Muscle of back (tissue), 13 donors: ENCODE data around the gene ZNF157. TPM values are rescaled to one million over a fixed set of nuclear protein-coding genes. Genes with fewer than 3 reads are reported as not detected.
"Not testable (repeated sequence)": the region's sequence is repeated elsewhere in the genome, so short reads cannot be mapped to it uniquely, and the experiment has no call there.

Experiments
- DNase-seq, 3 donors: peaks; one replicate each; pipeline versions ENCODE4 v3.0.0 to v3.0.0-alpha.2; 2013
- long read RNA-seq, 9 donors: transcript quantifications; one replicate each; lab custom pipeline, GENCODE V29; 2026
- polyA plus RNA-seq, 10 donors: library from polyadenylated mRNA; unstranded; fragments of 120-200 nt; gene quantifications; one replicate each; pipeline ENCODE4 v1.2.1, GENCODE V29; 2013; ENCODE audit not compliant: insufficient read length in 10 of 10

The ZNF157 gene
- under 1 TPM; 0.13 to 0.39 (median 0.26) TPM for polyA plus RNA-seq
- long read RNA-seq, donor 1 = 0 reads
- long read RNA-seq, donor 2 = 0 reads
- long read RNA-seq, donor 3 = 0 reads
- long read RNA-seq, donor 4 = 0 reads
- long read RNA-seq, donor 5 = 0 reads
- long read RNA-seq, donor 6 = 0 reads
- long read RNA-seq, donor 7 = 0 reads
- long read RNA-seq, donor 8 = 0 reads
- long read RNA-seq, donor 9 = 0 reads

GRCh38 chrX:47370278-47370677 lies at the start of gene ZNF157:
Gene ZNF157, plus strand, starts transcription at chrX:47370578. Its CDS starts 91 bp downstream, at chrX:47370669.
- DNase-seq = no peak

- DNase-seq = peak; percentile 18 to 74 (median 60)
Measured at GRCh38 chrX:47321386-47321785, 49.0 kb upstream of the ZNF157 start.

- DNase-seq = no peak
Measured at GRCh38 chrX:47321823-47322371, 48.5 kb upstream of the ZNF157 start.

GRCh38 chrX:47327902-47328301 lies 42.5 kb upstream of the ZNF157 start:
- DNase-seq = no peak

GRCh38 chrX:47332729-47333128 lies 37.6 kb upstream of the ZNF157 start:
- not testable (repeated sequence) for DNase-seq

- DNase-seq = no peak
Measured at GRCh38 chrX:47351706-47352105, 18.7 kb upstream of the ZNF157 start.

GRCh38 chrX:47358387-47359065 lies 11.9 kb upstream of the ZNF157 start:
- no peak for DNase-seq

GRCh38 chrX:47360423-47361179 lies 9.8 kb upstream of the ZNF157 start:
- no peak for DNase-seq

GRCh38 chrX:47361538-47362511 lies 8.6 kb upstream of the ZNF157 start:
- DNase-seq = peak; percentile 85 to 94 (median 88)

GRCh38 chrX:47366041-47366722 lies 4.2 kb upstream of the ZNF157 start:
- peak; percentile 51 to 85 (median 60) for DNase-seq

- no peak for DNase-seq
Measured at GRCh38 chrX:47373198-47373597, 2.8 kb downstream of the ZNF157 start.

GRCh38 chrX:47380268-47380667 lies 9.9 kb downstream of the ZNF157 start:
- DNase-seq = peak in 1 of 3 donors; percentile 28

GRCh38 chrX:47380837-47381236 lies 10.5 kb downstream of the ZNF157 start:
- DNase-seq = not testable (repeated sequence)

GRCh38 chrX:47384502-47384901 lies 14.1 kb downstream of the ZNF157 start:
- DNase-seq = peak; percentile 33 to 62 (median 61)

GRCh38 chrX:47390780-47391179 lies 20.4 kb downstream of the ZNF157 start:
- no peak for DNase-seq

- DNase-seq = no peak
Measured at GRCh38 chrX:47413179-47413594, 42.8 kb downstream of the ZNF157 start.

GRCh38 chrX:47420265-47420664 lies 49.9 kb downstream of the ZNF157 start:
- DNase-seq = no peak

GRCh38 chrX:47420962-47421361 lies 50.6 kb downstream of the ZNF157 start:
- DNase-seq = no peak

GRCh38 chrX:47422444-47422843 lies 52.1 kb downstream of the ZNF157 start:
- DNase-seq = no peak

GRCh38 chrX:47430925-47431324 lies 60.5 kb downstream of the ZNF157 start:
- DNase-seq = no peak

GRCh38 chrX:47446431-47446830 lies 76.1 kb downstream of the ZNF157 start:
- DNase-seq = no peak
